ENCODE results near the gene SULT1B1.

Gene SULT1B1

DNA sequence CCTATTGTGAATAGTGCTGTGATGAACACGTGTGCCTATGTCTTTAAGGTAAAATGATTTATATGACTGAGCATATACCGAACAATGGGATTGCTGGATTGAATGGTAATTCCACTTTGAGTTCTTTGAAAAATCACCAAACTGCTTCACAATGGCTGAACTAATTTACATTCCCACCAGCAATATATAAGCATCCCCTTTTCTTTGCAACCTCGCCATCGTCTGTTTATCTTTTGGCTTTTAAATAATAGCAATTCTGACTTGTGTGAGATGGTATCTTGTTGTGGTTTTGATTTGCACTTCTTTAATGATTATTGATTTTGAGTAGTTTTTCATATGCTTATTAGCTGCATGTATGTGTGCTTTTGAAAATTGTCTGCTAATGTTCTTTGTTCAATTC, 75.6 kb downstream of the SULT1B1 start:
- no peak for DNase-seq

All from stimulated activated naive CD4-positive, alpha-beta T cell (primary cell).